ENCODE data around the gene BCL2.

Gene BCL2

GRCh38 chr18:63259567-63260379 lies 59.8 kb downstream of the BCL2 start:
- H3K27ac Mint-ChIP-seq: peak overlapping the region; percentile 70
- no peak for ATAC-seq (ENCODE audit: low read depth)
- no peaks in the 10 kb centered on the region for H3K27me3 Mint-ChIP-seq
- H3K36me3 Mint-ChIP-seq: peaks cover 30% of the 10 kb centered on the region
- H3K4me3 Mint-ChIP-seq: no peak overlapping the region
- H3K4me1 Mint-ChIP-seq: peaks cover 53% of the 10 kb centered on the region
- DNase-seq (ENCODE audit: low spot score in 2 of 2): no peak
- no peaks in the 10 kb centered on the region for H3K9me3 Mint-ChIP-seq

- ATAC-seq (ENCODE audit: low read depth) (no peak), DNase-seq (ENCODE audit: low spot score in 2 of 2) (no peak)
- Mint-ChIP-seq H3K27me3 (no peaks in the 10 kb centered on the region), H3K27ac (peak overlapping the region; percentile 70), H3K4me1 (peaks cover 52% of the 10 kb centered on the region), H3K9me3 (no peaks in the 10 kb centered on the region), H3K36me3 (peaks cover 30% of the 10 kb centered on the region), H3K4me3 (no peak overlapping the region)
These were observed 60.6 kb downstream of the BCL2 start for GRCh38 chr18:63258749-63259566.

- Mint-ChIP-seq H3K27me3 (no peaks in the 10 kb centered on the region), H3K9me3 (peaks cover 3% of the 10 kb centered on the region), H3K27ac (peak overlapping the region; percentile 90), H3K4me3 (peak overlapping the region; percentile 55), H3K4me1 (peaks cover 50% of the 10 kb centered on the region), H3K36me3 (peaks cover 33% of the 10 kb centered on the region)
- no peak for DNase-seq (ENCODE audit: low spot score in 2 of 2)
- ATAC-seq (ENCODE audit: low read depth): no peak
These were observed 62.1 kb downstream of the BCL2 start for GRCh38 chr18:63257453-63257852.

DNA sequence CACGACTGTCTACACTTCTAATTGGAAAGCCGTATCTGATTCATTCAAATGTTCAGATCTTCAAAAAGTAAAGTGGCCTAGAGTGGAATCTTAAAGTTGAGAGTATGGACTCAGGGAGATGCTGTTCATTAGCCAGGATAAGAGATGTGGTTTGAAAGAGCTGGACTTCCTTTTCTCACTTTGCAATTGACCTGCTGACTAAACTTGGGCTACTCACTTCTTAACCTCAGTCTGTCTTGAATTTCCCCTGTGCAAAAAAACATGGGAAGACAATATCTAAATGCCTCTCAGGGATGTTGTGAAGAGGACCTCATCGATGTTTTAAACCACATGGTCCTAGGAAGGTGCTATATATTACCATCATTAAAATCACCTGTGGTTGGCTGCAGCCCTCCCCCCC lies 64.1 kb downstream of the BCL2 start:
- Mint-ChIP-seq H3K36me3 (peaks cover 33% of the 10 kb centered on the region), H3K4me3 (no peak overlapping the region), H3K9me3 (peaks cover 4% of the 10 kb centered on the region), H3K27ac (peak overlapping the region; percentile 60), H3K4me1 (peaks cover 41% of the 10 kb centered on the region), H3K27me3 (no peaks in the 10 kb centered on the region)
- no peak for DNase-seq (ENCODE audit: low spot score in 2 of 2)
- no peak for ATAC-seq (ENCODE audit: low read depth)

- H3K9me3 Mint-ChIP-seq: peaks cover 4% of the 10 kb centered on the region
- H3K4me1 Mint-ChIP-seq: peaks cover 39% of the 10 kb centered on the region
- H3K27ac Mint-ChIP-seq: peak overlapping the region; percentile 60
- DNase-seq (ENCODE audit: low spot score in 2 of 2) (no peak), ATAC-seq (ENCODE audit: low read depth) (no peak)
- no peaks in the 10 kb centered on the region for H3K27me3 Mint-ChIP-seq
- peaks cover 34% of the 10 kb centered on the region for H3K36me3 Mint-ChIP-seq
- H3K4me3 Mint-ChIP-seq: no peak overlapping the region
These were observed 64.7 kb downstream of the BCL2 start for GRCh38 chr18:63254716-63255399.

DNA sequence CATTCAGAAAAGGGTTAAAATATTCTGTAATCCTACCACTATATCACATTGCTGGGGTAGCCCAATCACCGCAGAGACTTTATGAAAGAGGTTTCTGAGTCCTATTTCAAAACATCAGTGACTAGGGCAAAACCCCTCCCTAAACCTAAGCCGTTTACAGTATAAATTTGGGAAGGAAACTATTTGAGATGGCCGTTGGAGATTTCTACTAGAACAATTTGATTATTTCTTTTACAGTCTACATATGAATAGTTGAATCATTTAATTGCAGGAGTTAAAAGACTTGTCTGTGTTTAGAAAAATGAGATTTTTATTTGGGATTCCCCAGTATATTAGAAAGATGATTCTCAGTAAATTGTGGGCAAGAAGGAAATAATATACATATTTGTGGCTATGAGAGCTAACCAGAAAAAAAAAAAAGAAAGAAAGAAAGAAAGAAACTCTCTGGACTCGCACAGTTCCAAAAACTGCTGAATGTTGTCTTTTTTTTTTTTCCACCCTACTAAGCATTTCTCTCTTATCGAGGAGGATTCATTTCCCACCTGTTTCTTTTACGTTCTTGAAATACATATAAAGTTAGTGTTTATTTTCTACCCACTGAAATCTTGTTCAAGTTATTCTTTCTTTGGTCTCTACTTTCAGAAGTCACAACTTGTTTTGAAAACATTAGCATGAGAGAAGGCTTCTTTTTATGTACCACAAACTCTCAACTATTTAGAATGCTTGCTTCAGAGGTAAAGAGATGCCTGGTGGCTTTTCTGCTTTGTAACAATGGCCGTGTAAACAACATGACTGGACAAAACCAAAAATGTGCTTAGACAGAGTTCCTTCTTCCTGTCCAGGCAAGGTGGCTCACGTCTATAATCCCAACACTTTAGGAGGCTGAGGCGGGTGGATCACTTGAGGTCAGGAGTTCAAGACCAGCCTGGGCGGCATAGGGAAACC lies 65.9 kb downstream of the BCL2 start:
- Mint-ChIP-seq H3K27ac (no peak overlapping the region), H3K36me3 (peaks cover 36% of the 10 kb centered on the region), H3K27me3 (no peaks in the 10 kb centered on the region), H3K4me1 (peaks cover 38% of the 10 kb centered on the region), H3K4me3 (no peak overlapping the region), H3K9me3 (peaks cover 4% of the 10 kb centered on the region)
- no peak for DNase-seq (ENCODE audit: low spot score in 2 of 2)
- no peak for ATAC-seq (ENCODE audit: low read depth)

GRCh38 chr18:63253014-63253413 lies 66.6 kb downstream of the BCL2 start:
- Mint-ChIP-seq H3K9me3 (peaks cover 4% of the 10 kb centered on the region), H3K27ac (no peak overlapping the region), H3K27me3 (no peaks in the 10 kb centered on the region), H3K4me1 (peaks cover 41% of the 10 kb centered on the region), H3K36me3 (peaks cover 36% of the 10 kb centered on the region), H3K4me3 (no peak overlapping the region)
- DNase-seq (ENCODE audit: low spot score in 2 of 2) (no peak), ATAC-seq (ENCODE audit: low read depth) (no peak)

DNA sequence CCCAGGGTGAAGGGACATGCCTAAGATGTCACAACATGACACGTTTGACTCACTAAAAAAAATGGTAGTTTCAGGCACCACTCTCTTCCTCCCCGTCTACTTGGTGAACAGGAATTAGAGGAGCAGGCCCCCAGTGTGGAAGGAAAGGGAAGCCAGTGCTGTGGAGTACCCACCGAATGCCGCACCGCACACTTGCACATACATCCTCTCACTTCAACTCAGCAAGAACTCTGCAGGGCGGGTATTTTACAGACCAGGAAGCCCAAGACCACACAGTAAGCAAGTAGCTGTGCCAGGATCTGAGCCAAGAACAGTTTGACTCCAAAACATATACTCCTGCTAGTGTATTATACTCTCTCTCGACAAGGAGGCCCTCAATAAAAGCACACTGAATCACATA lies 69.8 kb downstream of the BCL2 start:
- H3K4me3 Mint-ChIP-seq: no peak overlapping the region

GRCh38 chr18:63247926-63248325 lies 71.6 kb downstream of the BCL2 start:
- Mint-ChIP-seq H3K4me1 (peaks cover 41% of the 10 kb centered on the region), H3K27me3 (no peaks in the 10 kb centered on the region), H3K4me3 (no peak overlapping the region), H3K9me3 (peaks cover 5% of the 10 kb centered on the region), H3K27ac (no peak overlapping the region), H3K36me3 (peaks cover 24% of the 10 kb centered on the region)
- DNase-seq (ENCODE audit: low spot score in 2 of 2): no peak
- ATAC-seq (ENCODE audit: low read depth): no peak

More for the DNA sequence above, 69.8 kb downstream of the BCL2 start:
- H3K36me3 Mint-ChIP-seq: peaks cover 26% of the 10 kb centered on the region
- H3K4me1 Mint-ChIP-seq: peaks cover 38% of the 10 kb centered on the region
- DNase-seq (ENCODE audit: low spot score in 2 of 2): no peak
- no peak for ATAC-seq (ENCODE audit: low read depth)
- peak overlapping the region; percentile 65 for H3K27ac Mint-ChIP-seq
- H3K9me3 Mint-ChIP-seq: peaks cover 5% of the 10 kb centered on the region
- H3K27me3 Mint-ChIP-seq: no peaks in the 10 kb centered on the region

DNA sequence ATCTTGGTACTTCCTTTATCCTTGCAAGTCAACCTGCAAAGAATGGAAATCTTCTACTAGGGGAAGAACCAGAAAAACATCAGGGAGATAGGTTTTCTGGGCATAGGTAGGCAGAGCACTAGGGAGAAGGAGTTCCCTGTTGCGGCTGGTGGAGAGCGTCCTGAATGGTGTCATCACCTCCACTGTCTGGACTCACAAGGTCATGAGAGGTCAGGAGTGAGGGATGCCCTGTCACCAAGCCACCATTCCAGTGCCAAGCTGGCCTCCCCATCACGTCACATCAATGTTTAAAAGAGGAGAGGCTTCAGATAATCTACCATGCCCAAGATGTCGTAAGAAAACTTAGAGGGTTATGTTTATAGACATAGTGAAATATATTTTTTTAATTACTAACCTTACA lies 72.1 kb downstream of the BCL2 start:
- Mint-ChIP-seq H3K27me3 (no peaks in the 10 kb centered on the region), H3K27ac (no peak overlapping the region), H3K9me3 (peaks cover 3% of the 10 kb centered on the region), H3K4me3 (no peak overlapping the region), H3K36me3 (peaks cover 21% of the 10 kb centered on the region), H3K4me1 (peaks cover 42% of the 10 kb centered on the region)
- no peak for ATAC-seq (ENCODE audit: low read depth)
- DNase-seq (ENCODE audit: low spot score in 2 of 2): no peak

DNA sequence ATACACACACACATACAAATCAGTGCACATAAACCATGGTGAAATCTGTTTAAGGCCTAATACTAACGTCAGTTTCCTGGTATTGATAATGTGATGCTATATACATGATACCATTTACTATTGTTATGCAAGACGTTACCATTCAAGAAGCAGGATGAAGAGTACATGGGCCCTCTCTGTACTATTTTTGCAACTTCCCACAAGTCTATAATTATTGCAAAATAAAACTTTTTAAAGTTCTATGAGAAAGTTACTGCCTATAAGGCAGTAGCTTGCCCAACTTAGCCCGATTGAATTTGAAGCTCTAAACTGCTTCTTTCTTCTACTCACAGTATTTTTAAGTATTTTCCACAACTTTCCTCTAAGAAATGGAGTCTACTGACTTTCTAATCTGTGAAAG lies 74.0 kb downstream of the BCL2 start:
- H3K27ac Mint-ChIP-seq: peak overlapping the region; percentile 82
- peaks cover 2% of the 10 kb centered on the region for H3K9me3 Mint-ChIP-seq
- peaks cover 21% of the 10 kb centered on the region for H3K36me3 Mint-ChIP-seq
- ATAC-seq (ENCODE audit: low read depth) (no peak), DNase-seq (ENCODE audit: low spot score in 2 of 2) (no peak)
- no peaks in the 10 kb centered on the region for H3K27me3 Mint-ChIP-seq
- H3K4me1 Mint-ChIP-seq: peaks cover 44% of the 10 kb centered on the region
- no peak overlapping the region for H3K4me3 Mint-ChIP-seq

DNA sequence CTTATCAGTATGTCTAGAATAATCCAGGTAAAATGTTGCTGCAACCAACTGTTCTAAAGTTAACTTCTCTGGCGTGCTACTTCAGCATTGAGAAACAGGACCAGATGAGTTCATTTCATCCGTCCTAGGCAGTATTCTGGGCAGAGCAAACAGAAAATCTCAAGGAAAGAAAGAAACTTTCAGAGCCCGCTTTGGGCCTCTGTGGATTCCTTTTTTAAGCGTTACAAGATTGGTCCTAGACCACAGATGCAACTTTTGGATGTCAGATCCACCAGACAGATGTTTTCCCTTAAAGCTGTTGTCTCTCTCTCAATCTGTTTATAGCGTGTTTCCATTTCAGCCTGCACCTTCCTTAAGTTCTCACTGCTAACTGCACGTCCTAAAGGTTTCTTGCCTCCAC lies 75.0 kb downstream of the BCL2 start:
- ATAC-seq (ENCODE audit: low read depth) (no peak), DNase-seq (ENCODE audit: low spot score in 2 of 2) (no peak)
- Mint-ChIP-seq H3K27ac (peak overlapping the region; percentile 82), H3K9me3 (peaks cover 2% of the 10 kb centered on the region), H3K27me3 (no peaks in the 10 kb centered on the region), H3K4me1 (peaks cover 39% of the 10 kb centered on the region), H3K4me3 (no peak overlapping the region), H3K36me3 (peaks cover 20% of the 10 kb centered on the region)

DNA sequence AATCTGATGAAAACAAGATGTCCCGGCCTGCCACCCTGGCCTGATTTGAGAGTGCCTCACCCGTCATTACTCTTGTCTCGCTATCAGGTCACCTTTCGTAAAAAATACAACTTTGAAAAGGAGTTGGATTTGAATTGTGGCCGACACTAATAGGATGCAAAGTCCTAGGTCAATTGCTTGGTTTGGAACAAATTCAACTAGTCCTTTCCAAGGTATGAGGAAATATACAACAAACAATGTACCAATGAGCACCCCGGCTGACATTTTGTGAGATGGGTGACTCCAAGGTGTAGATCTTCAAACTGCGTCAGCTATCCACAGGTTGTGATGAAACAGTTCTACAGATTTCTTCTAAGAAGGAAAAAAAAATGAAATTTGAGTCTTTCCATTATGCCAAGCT lies 77.8 kb downstream of the BCL2 start:
- Mint-ChIP-seq H3K4me3 (no peak overlapping the region), H3K27me3 (no peaks in the 10 kb centered on the region), H3K4me1 (peaks cover 32% of the 10 kb centered on the region), H3K36me3 (peaks cover 21% of the 10 kb centered on the region), H3K9me3 (peaks cover 2% of the 10 kb centered on the region), H3K27ac (peak overlapping the region; percentile 82)
- no peak for DNase-seq (ENCODE audit: low spot score in 2 of 2)
- ATAC-seq (ENCODE audit: low read depth): no peak
